Body of pancreas (tissue), 4 donors: Measurements from ENCODE around the gene PACSIN2.

ENCODE experiments used
- CTCF ChIP-seq, 7 experiments: fragments of 450-650 bp in 4 of 7; fragments of 200-600 bp in 3 of 7; sonication (generic) in 3 of 7; IDR thresholded peaks; one replicate each; pipeline ENCODE4 v1.5.1; 2016 to 2019; ENCODE audit warnings: antibody characterized with exemption in 7 of 7
- POLR2A ChIP-seq, 3 donors: fragments of 450-650 bp; IDR thresholded peaks; one replicate each; pipeline ENCODE4 v1.6.1; 2016; ENCODE audit warnings: antibody characterized with exemption in 3 of 3, mild to moderate bottlenecking in 2 of 3

DNA sequence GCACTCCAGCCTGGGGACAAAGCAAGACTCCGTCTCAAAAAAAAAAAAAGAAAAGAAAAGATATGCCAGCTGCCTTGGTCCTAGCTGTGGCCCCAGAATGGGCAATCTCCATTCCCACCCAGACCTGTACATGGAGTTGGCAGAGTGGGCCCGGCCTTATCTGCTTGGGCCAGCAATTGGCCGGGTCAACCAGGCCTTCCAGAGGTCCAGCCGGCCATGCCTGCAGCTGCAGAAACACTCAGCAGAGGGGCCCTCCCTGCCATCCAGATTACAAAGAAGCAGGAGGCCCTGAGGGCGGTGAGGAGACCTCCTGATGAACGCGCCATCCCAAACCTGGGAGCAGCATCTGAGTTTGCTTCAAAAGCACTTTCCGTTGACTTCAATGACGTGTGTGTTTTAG is 131.0 kb downstream of the PACSIN2 start:
- TF ChIP-seq CTCF (IDR thresholded peaks at IDR 0.05) (no peak), POLR2A (IDR thresholded peaks at IDR 0.05) (no peak)
